ENCODE data around the gene AIMP1. TPM values are rescaled to one million over a fixed set of nuclear protein-coding genes. Genes with fewer than 3 reads are reported as not detected.
"Not testable (repeated sequence)": the region's sequence is repeated elsewhere in the genome, so short reads cannot be mapped to it uniquely, and the experiment has no call there.

Gene AIMP1
- total RNA-seq, 2 donors from 2014 or later: 45.1 to 56.2 TPM

GRCh38 chr4:106380179-106380578 is 63.8 kb downstream of the AIMP1 start:
- Histone ChIP-seq H3K27me3 (no peaks in the 10 kb centered on the region), H3K9ac (ENCODE audit: low read depth in 2 of 2, low read length in 2 of 2) (no peak overlapping the region), H3K4me3 (no peak overlapping the region), H3K36me3 (no peaks in the 10 kb centered on the region), H3K4me1 (no peaks in the 10 kb centered on the region), H3K9me3 (no peaks in the 10 kb centered on the region), H3K27ac (no peak overlapping the region)
- intact Hi-C loops (cut with DNase I): no loop called here
- no peak for DNase-seq
- TF ChIP-seq CTCF (IDR thresholded peaks at IDR 0.05): no peak

GRCh38 chr4:106384878-106385277 is 68.5 kb downstream of the AIMP1 start:
- no peaks in the 10 kb centered on the region for H3K27me3 ChIP-seq
- no peak for TF ChIP-seq CTCF (IDR thresholded peaks at IDR 0.05)
- H3K4me1 ChIP-seq: no peaks in the 10 kb centered on the region
- no peak overlapping the region for H3K4me3 ChIP-seq
- no peak overlapping the region for H3K9ac ChIP-seq (ENCODE audit: low read depth in 2 of 2, low read length in 2 of 2)
- H3K9me3 ChIP-seq: no peaks in the 10 kb centered on the region
- intact Hi-C loops (cut with DNase I): no loop called here
- DNase-seq: no peak
- no peaks in the 10 kb centered on the region for H3K36me3 ChIP-seq
- H3K27ac ChIP-seq: no peak overlapping the region

GRCh38 chr4:106385853-106386393 is 69.6 kb downstream of the AIMP1 start:
- no peaks in the 10 kb centered on the region for H3K4me1 ChIP-seq
- H3K9me3 ChIP-seq: no peaks in the 10 kb centered on the region
- H3K4me3 ChIP-seq: no peak overlapping the region
- no peak for TF ChIP-seq CTCF (IDR thresholded peaks at IDR 0.05)
- intact Hi-C loops (cut with DNase I): no loop called here
- H3K27ac ChIP-seq: no peak overlapping the region
- DNase-seq: no peak
- no peak overlapping the region for H3K9ac ChIP-seq (ENCODE audit: low read depth in 2 of 2, low read length in 2 of 2)
- H3K27me3 ChIP-seq: no peaks in the 10 kb centered on the region
- H3K36me3 ChIP-seq: no peaks in the 10 kb centered on the region

DNA sequence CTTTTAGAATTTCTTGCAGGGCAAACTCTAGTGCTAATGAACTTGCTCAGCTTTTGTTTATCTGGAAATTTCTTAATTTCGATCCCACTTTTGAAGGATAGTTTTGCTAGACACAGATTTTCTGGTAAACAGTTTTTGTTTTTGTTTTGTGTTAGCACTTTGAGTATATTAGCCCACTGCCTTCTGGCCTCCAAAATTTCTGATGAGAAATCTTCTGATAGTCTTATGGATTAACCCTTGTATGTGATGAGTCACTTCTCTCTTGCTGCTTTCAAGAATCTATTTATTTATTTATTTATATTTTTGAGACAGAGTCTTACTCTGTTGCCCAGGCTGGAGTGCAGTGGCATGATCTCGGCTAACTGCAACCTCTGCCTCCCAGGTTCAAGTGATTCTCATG is 79.2 kb downstream of the AIMP1 start:
- Histone ChIP-seq H3K4me1 (no peaks in the 10 kb centered on the region), H3K27me3 (no peaks in the 10 kb centered on the region), H3K27ac (no peak overlapping the region), H3K4me3 (no peak overlapping the region), H3K36me3 (no peaks in the 10 kb centered on the region), H3K9ac (ENCODE audit: low read depth in 2 of 2, low read length in 2 of 2) (no peak overlapping the region), H3K9me3 (no peaks in the 10 kb centered on the region)
- DNase-seq: no peak
- no peak for TF ChIP-seq CTCF (IDR thresholded peaks at IDR 0.05)
- intact Hi-C loops (cut with DNase I): no loop called here

- H3K36me3 ChIP-seq; H3K9ac ChIP-seq (ENCODE audit: low read depth in 2 of 2, low read length in 2 of 2); H3K27ac ChIP-seq; H3K27me3 ChIP-seq; H3K4me3 ChIP-seq; H3K9me3 ChIP-seq; DNase-seq; intact Hi-C loops (cut with DNase I); H3K4me1 ChIP-seq: not testable (repeated sequence)
Observed at GRCh38 chr4:106398898-106399297, 82.5 kb downstream of the AIMP1 start.

Other genes starting within 250 kb of the AIMP1 start
- gene TBCK, start 341 bp upstream of the AIMP1 start, total RNA-seq: 10 to 100 TPM; 27.4 to 33.9 TPM
- gene GIMD1, start 52.2 kb downstream of the AIMP1 start, total RNA-seq: not detected